Measurements from ENCODE around the gene KLF1. TPM values are rescaled to one million over a fixed set of nuclear protein-coding genes. Genes with fewer than 3 reads are reported as not detected.
"Not testable (repeated sequence)": the region's sequence is repeated elsewhere in the genome, so short reads cannot be mapped to it uniquely, and the experiment has no call there.

The KLF1 gene
- total RNA-seq, 1 donor from 2014 or later: not detected

GRCh38 chr19:12864143-12864542 lies 22.9 kb downstream of the KLF1 start:
- Histone ChIP-seq H3K27ac (replicated peaks) (no peak overlapping the region), H3K4me1 (peaks cover 9% of the 10 kb centered on the region), H3K9me3 (replicated peaks) (no peaks in the 10 kb centered on the region), H3K36me3 (no peaks in the 10 kb centered on the region), H3K27me3 (ENCODE audit: low read depth) (peaks cover 35% of the 10 kb centered on the region), H3K4me3 (no peak overlapping the region)
- intact Hi-C loops (cut with micrococcal nuclease): no loop called here
- DNase-seq: no peak
- TF ChIP-seq CTCF (IDR thresholded peaks at IDR 0.05; ENCODE audit: borderline replicate concordance): no peak

- Histone ChIP-seq H3K4me3 (no peak overlapping the region), H3K4me1 (no peaks in the 10 kb centered on the region), H3K27me3 (ENCODE audit: low read depth) (peaks cover 9% of the 10 kb centered on the region), H3K27ac (replicated peaks) (no peak overlapping the region), H3K36me3 (no peaks in the 10 kb centered on the region), H3K9me3 (replicated peaks) (peaks cover 28% of the 10 kb centered on the region)
- intact Hi-C loops (cut with micrococcal nuclease): no loop called here
- TF ChIP-seq CTCF (IDR thresholded peaks at IDR 0.05; ENCODE audit: borderline replicate concordance): no peak
- no peak for DNase-seq
Observed at GRCh38 chr19:12859546-12859945, 27.5 kb downstream of the KLF1 start.

- no peak overlapping the region for H3K4me3 ChIP-seq
- intact Hi-C loops (cut with micrococcal nuclease): no loop called here
- no peak for DNase-seq
- H3K9me3 ChIP-seq (replicated peaks): peaks cover 28% of the 10 kb centered on the region
- no peaks in the 10 kb centered on the region for H3K4me1 ChIP-seq
- no peak for TF ChIP-seq CTCF (IDR thresholded peaks at IDR 0.05; ENCODE audit: borderline replicate concordance)
- H3K27me3 ChIP-seq (ENCODE audit: low read depth): peaks cover 6% of the 10 kb centered on the region
- no peaks in the 10 kb centered on the region for H3K36me3 ChIP-seq
- H3K27ac ChIP-seq (replicated peaks): no peak overlapping the region
Observed at GRCh38 chr19:12858041-12858928, 28.7 kb downstream of the KLF1 start.

- DNase-seq: no peak
- TF ChIP-seq CTCF (IDR thresholded peaks at IDR 0.05; ENCODE audit: borderline replicate concordance): no peak
Observed at GRCh38 chr19:12856653-12857052, 30.3 kb downstream of the KLF1 start.

GRCh38 chr19:12847159-12848139 lies 39.6 kb downstream of the KLF1 start:
- H3K9me3 ChIP-seq (replicated peaks): no peaks in the 10 kb centered on the region
- H3K27ac ChIP-seq (replicated peaks): no peak overlapping the region
- peak; percentile 83 for DNase-seq
- H3K27me3 ChIP-seq (ENCODE audit: low read depth): peaks cover 46% of the 10 kb centered on the region
- TF ChIP-seq CTCF (IDR thresholded peaks at IDR 0.05; ENCODE audit: borderline replicate concordance): peak; percentile 99
- intact Hi-C loops (cut with micrococcal nuclease): loop anchor here (10.0 kb wide), 1 partner anchor 83 kb away; no protein-coding TSS in a partner anchor
- H3K36me3 ChIP-seq: no peaks in the 10 kb centered on the region
- H3K4me1 ChIP-seq: peaks cover 9% of the 10 kb centered on the region
- H3K4me3 ChIP-seq: peak overlapping the region; percentile 50

More at GRCh38 chr19:12856653-12857052, 30.3 kb downstream of the KLF1 start:
- H3K9me3 ChIP-seq (replicated peaks): peaks cover 28% of the 10 kb centered on the region
- H3K36me3 ChIP-seq: no peaks in the 10 kb centered on the region
- no peak overlapping the region for H3K27ac ChIP-seq (replicated peaks)
- no peaks in the 10 kb centered on the region for H3K4me1 ChIP-seq
- H3K4me3 ChIP-seq: no peak overlapping the region
- no peaks in the 10 kb centered on the region for H3K27me3 ChIP-seq (ENCODE audit: low read depth)
- intact Hi-C loops (cut with micrococcal nuclease): no loop called here

- peaks cover 55% of the 10 kb centered on the region for H3K27me3 ChIP-seq (ENCODE audit: low read depth)
- H3K36me3 ChIP-seq; H3K27ac ChIP-seq (replicated peaks); H3K4me3 ChIP-seq; DNase-seq; H3K9me3 ChIP-seq (replicated peaks); H3K4me1 ChIP-seq: not testable (repeated sequence)
- intact Hi-C loops (cut with micrococcal nuclease): loop anchor here (10.0 kb wide), 1 partner anchor 82 kb away; no protein-coding TSS in a partner anchor
Observed at GRCh38 chr19:12846613-12847012, 40.4 kb downstream of the KLF1 start.

Data from left ventricle myocardium inferior (tissue), 1 donor.